ENCODE data around the gene ABHD17A. TPM values are rescaled to one million over a fixed set of nuclear protein-coding genes. Genes with fewer than 3 reads are reported as not detected.

The ABHD17A gene
- polyA plus RNA-seq, 1 donor (not counting 4 experiments of a cell fraction or from before 2014, with no cell fraction given), result 27.2 TPM

GRCh38 chr19:1832046-1832663 is 53.1 kb downstream of the ABHD17A start:
- Histone ChIP-seq H4K20me1 (ENCODE audit: control insufficient read depth, extremely low read depth, insufficient read depth, low read length) (peaks cover 28% of the 10 kb centered on the region), H3K27ac (ENCODE audit: control insufficient read depth, insufficient read depth, low read length) (no peak overlapping the region), H2AFZ (ENCODE audit: control insufficient read depth, low read length) (no peak overlapping the region), H3K9me3 (ENCODE audit: control insufficient read depth, low read depth, low read length) (no peaks in the 10 kb centered on the region), H3K36me3 (ENCODE audit: control insufficient read depth in 2 of 2, extremely low read depth in 1 of 2, insufficient read depth in 2 of 2, low read length in 2 of 2) (peaks cover 4 to 8% of the 10 kb centered on the region in 2 experiments), H3K27me3 (ENCODE audit: control insufficient read depth, extremely low read depth, insufficient read depth, low read length) (no peaks in the 10 kb centered on the region), H3K9ac (ENCODE audit: control insufficient read depth, extremely low read depth, insufficient read depth, low read length) (no peak overlapping the region), H3K9me1 (ENCODE audit: control insufficient read depth, extremely low read depth, insufficient read depth, low read length) (no peaks in the 10 kb centered on the region), H3K4me3 (ENCODE audit: control insufficient read depth in 2 of 3, extremely low read depth in 1 of 3, insufficient read depth in 2 of 3, low read depth in 1 of 3, low read length in 3 of 3) (no peak overlapping the region), H3K4me2 (ENCODE audit: control insufficient read depth, extremely low read depth, insufficient read depth, low read depth, low read length) (no peak overlapping the region), H3K79me2 (ENCODE audit: control insufficient read depth, insufficient read depth, low read length) (peaks cover 54% of the 10 kb centered on the region), H3K4me1 (ENCODE audit: control insufficient read depth, extremely low read depth, insufficient read depth, low read length) (no peaks in the 10 kb centered on the region)
- TF ChIP-seq CTCF (optimal IDR thresholded peaks at IDR 0.05 in 1 of 3, IDR thresholded peaks at IDR 0.05 in 1 of 3, conservative IDR thresholded peaks at IDR 0.05 in 1 of 3; ENCODE audit: extremely low read depth in 1 of 3, insufficient read depth in 2 of 3, low read length in 3 of 3), result no peak
- TF ChIP-seq EZH2 (IDR thresholded peaks at IDR 0.05; ENCODE audit: low read length), result no peak
- FAIRE-seq, result no peak
- dilution Hi-C loops (cut with MboI; ENCODE audit: extremely low pct_ligation_motif_present, low sequenced_read_pairs), result no loop called here
- no peak for DNase-seq (ENCODE audit: low read depth, low spot score)

GRCh38 chr19:1830978-1831377 is 54.3 kb downstream of the ABHD17A start:
- DNase-seq (ENCODE audit: low read depth, low spot score), result no peak
- H3K79me2 ChIP-seq (ENCODE audit: control insufficient read depth, insufficient read depth, low read length), result peaks cover 43% of the 10 kb centered on the region
- no peaks in the 10 kb centered on the region for H3K4me1 ChIP-seq (ENCODE audit: control insufficient read depth, extremely low read depth, insufficient read depth, low read length)
- H3K36me3 ChIP-seq (ENCODE audit: control insufficient read depth in 2 of 2, extremely low read depth in 1 of 2, insufficient read depth in 2 of 2, low read length in 2 of 2), result peaks cover 5 to 11% of the 10 kb centered on the region in 2 experiments
- no peaks in the 10 kb centered on the region for H3K9me1 ChIP-seq (ENCODE audit: control insufficient read depth, extremely low read depth, insufficient read depth, low read length)
- H4K20me1 ChIP-seq (ENCODE audit: control insufficient read depth, extremely low read depth, insufficient read depth, low read length), result peaks cover 23% of the 10 kb centered on the region
- TF ChIP-seq EZH2 (IDR thresholded peaks at IDR 0.05; ENCODE audit: low read length) (no peak), CTCF (optimal IDR thresholded peaks at IDR 0.05 in 1 of 3, IDR thresholded peaks at IDR 0.05 in 1 of 3, conservative IDR thresholded peaks at IDR 0.05 in 1 of 3; ENCODE audit: extremely low read depth in 1 of 3, insufficient read depth in 2 of 3, low read length in 3 of 3) (no peak)
- no peak overlapping the region for H3K9ac ChIP-seq (ENCODE audit: control insufficient read depth, extremely low read depth, insufficient read depth, low read length)
- no peak overlapping the region for H2AFZ ChIP-seq (ENCODE audit: control insufficient read depth, low read length)
- H3K27me3 ChIP-seq (ENCODE audit: control insufficient read depth, extremely low read depth, insufficient read depth, low read length), result no peaks in the 10 kb centered on the region
- no peak overlapping the region for H3K27ac ChIP-seq (ENCODE audit: control insufficient read depth, insufficient read depth, low read length)
- no peak overlapping the region for H3K4me3 ChIP-seq (ENCODE audit: control insufficient read depth in 2 of 3, extremely low read depth in 1 of 3, insufficient read depth in 2 of 3, low read depth in 1 of 3, low read length in 3 of 3)
- no peak for FAIRE-seq
- H3K4me2 ChIP-seq (ENCODE audit: control insufficient read depth, extremely low read depth, insufficient read depth, low read depth, low read length), result no peak overlapping the region
- no peaks in the 10 kb centered on the region for H3K9me3 ChIP-seq (ENCODE audit: control insufficient read depth, low read depth, low read length)
- dilution Hi-C loops (cut with MboI; ENCODE audit: extremely low pct_ligation_motif_present, low sequenced_read_pairs), result no loop called here
